ENCODE data around the gene VAPA.
"Not testable (repeated sequence)": the region's sequence is repeated elsewhere in the genome, so short reads cannot be mapped to it uniquely, and the experiment has no call there.

The VAPA gene

DNA sequence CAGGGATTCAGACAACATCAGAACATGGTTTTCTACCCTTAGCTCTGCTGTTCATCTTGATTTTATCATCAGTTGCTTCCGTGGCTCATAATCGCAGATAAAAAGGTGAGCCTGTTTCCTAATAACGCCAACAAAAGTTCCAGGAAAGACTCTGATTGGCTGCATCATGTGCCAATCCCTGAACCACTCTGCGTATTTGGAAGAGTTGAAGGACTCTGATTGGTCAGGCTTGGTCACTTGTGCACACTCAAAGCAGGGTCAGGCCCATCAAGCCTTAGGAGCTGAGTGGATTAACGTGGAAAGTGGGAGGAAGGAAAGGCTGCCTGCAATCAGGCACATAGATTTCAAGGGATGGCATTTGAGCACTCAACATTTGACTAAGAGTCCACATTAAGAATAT lies 16.7 kb upstream of the VAPA start:
- DNase-seq (ENCODE audit: low read depth) = no peak
- no peak overlapping the region for H3K4me3 ChIP-seq (ENCODE audit: low read depth, low read length)
- TF ChIP-seq, protein P1, sequence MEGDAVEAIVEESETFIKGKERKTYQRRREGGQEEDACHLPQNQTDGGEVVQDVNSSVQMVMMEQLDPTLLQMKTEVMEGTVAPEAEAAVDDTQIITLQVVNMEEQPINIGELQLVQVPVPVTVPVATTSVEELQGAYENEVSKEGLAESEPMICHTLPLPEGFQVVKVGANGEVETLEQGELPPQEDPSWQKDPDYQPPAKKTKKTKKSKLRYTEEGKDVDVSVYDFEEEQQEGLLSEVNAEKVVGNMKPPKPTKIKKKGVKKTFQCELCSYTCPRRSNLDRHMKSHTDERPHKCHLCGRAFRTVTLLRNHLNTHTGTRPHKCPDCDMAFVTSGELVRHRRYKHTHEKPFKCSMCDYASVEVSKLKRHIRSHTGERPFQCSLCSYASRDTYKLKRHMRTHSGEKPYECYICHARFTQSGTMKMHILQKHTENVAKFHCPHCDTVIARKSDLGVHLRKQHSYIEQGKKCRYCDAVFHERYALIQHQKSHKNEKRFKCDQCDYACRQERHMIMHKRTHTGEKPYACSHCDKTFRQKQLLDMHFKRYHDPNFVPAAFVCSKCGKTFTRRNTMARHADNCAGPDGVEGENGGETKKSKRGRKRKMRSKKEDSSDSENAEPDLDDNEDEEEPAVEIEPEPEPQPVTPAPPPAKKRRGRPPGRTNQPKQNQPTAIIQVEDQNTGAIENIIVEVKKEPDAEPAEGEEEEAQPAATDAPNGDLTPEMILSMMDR (IDR thresholded peaks at IDR 0.05; ENCODE audit: low read depth, low read length, missing control alignments) = no peak

DNA sequence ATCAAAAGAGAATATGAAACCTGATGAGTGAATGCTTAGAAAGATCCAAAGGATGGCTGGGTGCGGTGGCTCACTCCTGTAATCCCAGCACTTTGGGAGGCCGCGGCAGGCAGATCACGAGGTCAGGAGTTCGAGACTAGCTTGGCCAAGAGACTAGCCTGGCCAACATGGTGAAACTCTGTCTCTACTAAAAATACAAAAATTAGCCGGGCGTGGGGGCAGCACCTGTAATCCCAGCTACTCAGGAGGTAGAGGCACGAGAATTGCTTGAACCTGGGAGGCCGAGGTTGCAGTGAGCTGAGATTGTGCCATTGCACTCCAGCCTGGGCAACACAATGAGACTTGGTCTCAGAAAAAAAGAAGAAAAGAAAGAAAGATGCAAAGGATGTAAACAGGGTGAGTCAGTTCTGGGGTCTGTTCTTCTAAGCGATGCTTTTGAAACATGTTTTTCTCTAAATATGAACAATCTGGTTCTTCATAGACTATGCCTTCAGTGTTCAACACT lies 16.0 kb upstream of the VAPA start:
- DNase-seq (ENCODE audit: low read depth); H3K4me3 ChIP-seq (ENCODE audit: low read depth, low read length): not testable (repeated sequence)

- TF ChIP-seq, protein P1 (IDR thresholded peaks at IDR 0.05; ENCODE audit: low read depth, low read length, missing control alignments) = no peak
- no peak for DNase-seq (ENCODE audit: low read depth)
- H3K4me3 ChIP-seq (ENCODE audit: low read depth, low read length) = no peak overlapping the region
Measured at GRCh38 chr18:9898792-9899549, 14.8 kb upstream of the VAPA start.

GRCh38 chr18:9899550-9899930 lies 14.3 kb upstream of the VAPA start:
- DNase-seq (ENCODE audit: low read depth); H3K4me3 ChIP-seq (ENCODE audit: low read depth, low read length): not testable (repeated sequence)

- TF ChIP-seq, protein P1 (IDR thresholded peaks at IDR 0.05; ENCODE audit: low read depth, low read length, missing control alignments) = no peak
- H3K4me3 ChIP-seq (ENCODE audit: low read depth, low read length) = no peak overlapping the region
- no peak for DNase-seq (ENCODE audit: low read depth)
Measured at GRCh38 chr18:9900699-9901098, 13.1 kb upstream of the VAPA start.

GRCh38 chr18:9901377-9901776 lies 12.4 kb upstream of the VAPA start:
- no peak overlapping the region for H3K4me3 ChIP-seq (ENCODE audit: low read depth, low read length)

GRCh38 chr18:9902264-9902663 lies 11.6 kb upstream of the VAPA start:
- H3K4me3 ChIP-seq (ENCODE audit: low read depth, low read length); DNase-seq (ENCODE audit: low read depth): not testable (repeated sequence)

More at GRCh38 chr18:9901377-9901776, 12.4 kb upstream of the VAPA start:
- TF ChIP-seq, protein P1 (IDR thresholded peaks at IDR 0.05; ENCODE audit: low read depth, low read length, missing control alignments) = no peak
- DNase-seq (ENCODE audit: low read depth) = no peak

GRCh38 chr18:9902832-9903231 lies 11.0 kb upstream of the VAPA start:
- no peak overlapping the region for H3K4me3 ChIP-seq (ENCODE audit: low read depth, low read length)
- no peak for DNase-seq (ENCODE audit: low read depth)
- TF ChIP-seq, protein P1 (IDR thresholded peaks at IDR 0.05; ENCODE audit: low read depth, low read length, missing control alignments) = no peak

All from GM12864 (cell line).